HG02973 (cell line): Measurements from ENCODE around the gene NUDT7.

ENCODE experiments used
- ATAC-seq: cut with Tn5 transposase; IDR thresholded peaks from one replicate; pipeline ENCODE4 v1.9.1; 2021; ENCODE audit warnings: moderate library complexity; ENCODE audit not compliant: unreplicated experiment

NUDT7 gene

GRCh38 chr16:77775911-77776909, 53.9 kb downstream of the NUDT7 start:
- ATAC-seq: no peak

- ATAC-seq: no peak
Measured at GRCh38 chr16:77777745-77778144, 55.4 kb downstream of the NUDT7 start.

- ATAC-seq: no peak
Measured at GRCh38 chr16:77780378-77780837, 58.1 kb downstream of the NUDT7 start.

GRCh38 chr16:77781091-77781490, 58.8 kb downstream of the NUDT7 start:
- no peak for ATAC-seq

GRCh38 chr16:77782694-77783093, 60.4 kb downstream of the NUDT7 start:
- ATAC-seq: no peak

DNA sequence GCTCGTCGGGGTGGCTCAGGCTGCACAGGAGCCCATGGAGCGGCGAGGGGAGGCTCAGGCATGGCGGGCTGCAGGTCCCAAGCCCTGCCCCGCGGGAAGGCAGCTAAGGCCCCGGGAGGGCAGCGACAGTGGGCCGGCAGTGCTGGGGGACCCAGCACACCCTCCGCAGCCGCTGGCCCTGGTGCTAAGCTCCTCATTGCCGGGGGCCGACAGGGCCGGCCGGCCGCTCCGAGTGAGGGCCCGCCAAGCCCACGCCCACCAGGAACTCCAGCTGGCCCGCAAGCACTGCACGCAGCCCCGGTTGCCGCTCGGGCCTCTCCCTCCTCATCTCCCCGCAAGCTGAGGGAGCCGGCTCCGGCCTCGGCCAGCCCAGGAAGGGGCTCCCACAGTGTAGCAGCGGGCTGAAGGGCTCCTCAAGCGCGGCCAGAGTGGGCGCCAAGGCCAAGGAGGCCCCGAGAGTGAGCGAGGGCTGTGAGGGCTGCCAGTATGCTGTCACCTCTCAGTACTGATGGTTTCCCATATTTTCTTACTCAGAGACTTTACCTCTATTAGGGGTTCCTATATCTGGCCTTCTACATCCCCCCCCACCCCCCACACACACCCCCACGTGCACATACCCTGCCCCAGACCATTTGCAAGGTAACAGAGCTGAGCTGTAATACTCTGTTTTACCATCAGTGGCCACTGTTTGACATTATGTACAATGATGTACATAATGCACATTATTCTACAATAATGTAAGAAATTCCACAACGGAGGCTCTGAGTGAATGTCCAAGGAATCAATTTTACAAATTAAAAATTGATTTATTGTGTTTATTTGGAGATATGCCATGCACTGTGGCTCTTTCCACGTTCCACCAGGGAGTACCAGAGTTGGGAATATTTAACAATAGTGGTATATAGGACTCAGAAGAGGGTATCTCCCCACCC, 62.4 kb downstream of the NUDT7 start:
- no peak for ATAC-seq

DNA sequence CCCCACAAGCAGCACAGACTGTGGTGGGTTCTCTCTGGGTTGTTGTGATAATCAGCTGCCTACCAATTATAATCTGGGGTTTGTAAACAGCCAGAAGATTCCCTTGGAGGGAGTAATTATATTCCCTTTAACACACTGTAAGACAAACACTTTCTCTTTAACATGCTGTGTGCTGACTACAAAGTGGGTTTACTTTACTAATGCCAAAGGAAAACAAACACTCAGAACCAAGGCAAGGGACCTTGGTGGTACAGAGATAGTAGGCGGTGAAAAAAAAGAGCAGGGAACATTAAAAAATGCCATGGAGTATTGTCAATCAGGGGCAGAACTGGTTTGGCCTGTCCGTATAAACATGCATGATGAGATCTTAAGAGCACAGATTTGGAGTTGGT, 63.1 kb downstream of the NUDT7 start:
- no peak for ATAC-seq

DNA sequence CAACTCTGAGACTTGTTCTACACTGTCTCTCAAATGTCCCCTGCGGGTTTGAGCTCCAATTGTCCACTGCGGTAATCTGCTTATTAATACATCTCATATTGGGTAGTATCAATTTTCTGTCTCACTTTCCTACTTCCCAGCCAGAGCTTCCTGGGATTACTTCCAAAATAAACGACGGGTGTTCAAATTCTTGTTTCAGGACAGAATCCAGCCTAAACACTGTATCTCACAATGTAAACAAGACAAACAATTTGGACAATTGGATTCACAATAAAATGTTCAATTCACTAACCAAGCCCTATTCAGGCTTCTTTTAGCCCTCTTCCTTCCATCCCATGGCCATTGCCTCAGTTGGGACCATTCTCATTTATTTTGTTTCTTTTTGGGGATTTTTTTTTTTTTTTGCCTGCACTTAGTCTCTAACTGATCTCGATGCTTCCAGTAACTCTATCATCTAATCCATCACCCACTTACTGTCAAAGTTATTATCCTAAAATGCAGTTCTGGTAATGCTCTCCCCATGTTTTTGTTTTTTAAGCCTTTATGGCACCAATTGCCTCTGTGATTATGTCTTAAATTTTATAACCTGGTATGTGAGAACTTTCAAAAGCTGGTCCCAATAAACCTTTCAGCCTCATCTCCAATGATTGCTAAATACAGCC, 64.0 kb downstream of the NUDT7 start:
- no peak for ATAC-seq

DNA sequence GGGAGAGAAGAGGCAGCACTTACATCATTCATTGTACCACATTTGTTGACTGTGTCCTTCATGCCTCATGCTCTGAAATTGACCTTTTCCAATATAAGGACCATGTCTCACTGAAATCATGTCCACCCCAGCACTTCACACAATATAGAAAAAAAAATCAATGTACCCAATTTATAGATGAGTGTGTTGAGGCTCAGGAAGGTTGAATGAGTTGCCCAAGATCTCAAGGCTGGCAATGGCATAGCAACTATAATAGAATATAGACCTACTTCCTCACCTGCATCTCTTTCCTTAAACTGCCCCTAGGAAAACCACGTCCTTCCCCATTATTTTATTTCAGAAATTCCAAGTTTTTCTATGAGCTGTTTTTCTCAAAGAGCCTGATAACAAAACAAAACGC, 65.1 kb downstream of the NUDT7 start:
- no peak for ATAC-seq

- no peak for ATAC-seq
Measured at GRCh38 chr16:77788181-77789084, 66.1 kb downstream of the NUDT7 start, which contains the start of gene VAT1L. TSS of gene VAT1L (plus strand) at chr16:77788564. CDS start at chr16:77788683, 119 bp downstream.

GRCh38 chr16:77789085-77790008, 67.0 kb downstream of the NUDT7 start:
- no peak for ATAC-seq

GRCh38 chr16:77790009-77790372, 67.7 kb downstream of the NUDT7 start:
- no peak for ATAC-seq

GRCh38 chr16:77790912-77791311, 68.6 kb downstream of the NUDT7 start:
- ATAC-seq: no peak
